Endodermal cell (in vitro differentiated cells): ENCODE data around the gene IL10RB. TPM values are rescaled to one million over a fixed set of nuclear protein-coding genes. Genes with fewer than 3 reads are reported as not detected.

Experiments
- DNase-seq: peaks from one replicate; pipeline ENCODE4 v3.0.0-alpha.2; 2017
- H3K27ac ChIP-seq: 2 replicates; pipeline ENCODE4 v1.5.1; 2013; ENCODE audit warnings: mild to moderate bottlenecking, low read depth, low read length, moderate library complexity
- H3K27me3 ChIP-seq: 2 replicates; pipeline ENCODE4 v1.6.1; 2013; ENCODE audit warnings: mild to moderate bottlenecking, low read length, moderate library complexity; ENCODE audit not compliant: insufficient read depth, control insufficient read depth, poor library complexity, severe bottlenecking
- H3K36me3 ChIP-seq: 2 replicates; pipeline ENCODE4 v1.7.0; 2013; ENCODE audit warnings: mild to moderate bottlenecking, low read length, moderate library complexity; ENCODE audit not compliant: control insufficient read depth, insufficient read depth
- H3K4me1 ChIP-seq: one replicate; pipeline ENCODE4 v1.7.0; 2013; ENCODE audit warnings: low read length; ENCODE audit not compliant: control insufficient read depth, insufficient read depth
- H3K4me3 ChIP-seq: 2 replicates; pipeline ENCODE4 v1.5.1; 2013; ENCODE audit warnings: mild to moderate bottlenecking, low read length, moderate library complexity
- H3K9ac ChIP-seq: 2 replicates; pipeline ENCODE4 v1.6.1; 2013; ENCODE audit warnings: mild to moderate bottlenecking, low read length, moderate library complexity; ENCODE audit not compliant: poor library complexity, severe bottlenecking; ENCODE audit errors: extremely low read depth
- H3K9me3 ChIP-seq: 2 replicates; pipeline ENCODE4 v1.6.1; 2013; ENCODE audit warnings: mild to moderate bottlenecking, low read length, moderate library complexity; ENCODE audit not compliant: control insufficient read depth
- H3K27ac Mint-ChIP-seq: 2 replicates; pipeline ENCODE4 v1.8.0; 2020; ENCODE audit warnings: mixed read lengths
- H3K27me3 Mint-ChIP-seq: 2 replicates; pipeline ENCODE4 v1.8.0; 2021; ENCODE audit warnings: mild to moderate bottlenecking, mixed read lengths; ENCODE audit not compliant: insufficient read depth
- H3K36me3 Mint-ChIP-seq: 2 replicates; pipeline ENCODE4 v1.8.0; 2020; ENCODE audit warnings: low read depth, mixed read lengths
- H3K4me1 Mint-ChIP-seq: 2 replicates; pipeline ENCODE4 v1.8.0; 2020; ENCODE audit warnings: mixed read lengths
- H3K4me3 Mint-ChIP-seq: 2 replicates; pipeline ENCODE4 v1.8.0; 2020; ENCODE audit warnings: mild to moderate bottlenecking, moderate library complexity, mixed read lengths
- H3K9me3 Mint-ChIP-seq: 2 replicates; pipeline ENCODE4 v1.8.0; 2020; ENCODE audit warnings: mild to moderate bottlenecking, mixed read lengths
- CTCF ChIP-seq: fragments of 200-600 bp; sonication (generic); conservative IDR thresholded peaks from 2 replicates; pipeline ENCODE4 v1.5.0; 2021; ENCODE audit warnings: antibody characterized with exemption, mild to moderate bottlenecking
- WGBS, 2 experiments: methylation state at CpG; one replicate each; pipeline versions ENCODE4 v1.1.5 to v1.1.7; 2013; ENCODE audit warnings: missing lambda C conversion rate in 2 of 2, mixed read lengths in 1 of 2; ENCODE audit not compliant: insufficient coverage in 1 of 2, insufficient read length in 1 of 2; 5-methylcytosine and 5-hydroxymethylcytosine counted together
- total RNA-seq, 2 donors: library from RNA; stranded (reverse); fragmentation: NEBNext Ultra II Directional in 1 of 2; extraction: Animal tissue kit (Norgen Biotek cat#: 25700) in 1 of 2; gene quantifications; 2 replicates in 1 of 2; 3 replicates in 1 of 2; pipeline ENCODE4 v1.2.1, GENCODE V29; 2021

IL10RB gene
- total RNA-seq, 2 donors from 2014 or later = 4.1 to 5.3 TPM

GRCh38 chr21:33267250-33267649 is 1.1 kb downstream of the IL10RB start:
- TF ChIP-seq CTCF = no peak
- DNase-seq = no peak
- Histone ChIP-seq H3K4me3 (peak overlapping the region; percentile 81), H3K9ac (no peak overlapping the region), H3K27ac (no peak overlapping the region), H3K9me3 (no peaks in the 10 kb centered on the region), H3K27me3 (no peaks in the 10 kb centered on the region), H3K36me3 (peaks cover 10% of the 10 kb centered on the region), H3K4me1 (no peaks in the 10 kb centered on the region)
- Mint-ChIP-seq H3K27ac (no peak overlapping the region), H3K4me3 (peak overlapping the region; percentile 63), H3K27me3 (peaks cover 12% of the 10 kb centered on the region), H3K36me3 (peaks cover 13% of the 10 kb centered on the region), H3K9me3 (no peaks in the 10 kb centered on the region), H3K4me1 (peaks cover 10% of the 10 kb centered on the region)
- 89% methylated on average over 4 of the region's 7 CpGs; no CpG with 5 or more reads in 1 of the 2 experiments for WGBS, 2 experiments

GRCh38 chr21:33268393-33268736 is 2.2 kb downstream of the IL10RB start:
- Histone ChIP-seq H3K4me3 (no peak overlapping the region), H3K4me1 (no peaks in the 10 kb centered on the region), H3K36me3 (peaks cover 3% of the 10 kb centered on the region), H3K27me3 (no peaks in the 10 kb centered on the region), H3K9me3 (no peaks in the 10 kb centered on the region), H3K27ac (no peak overlapping the region), H3K9ac (no peak overlapping the region)
- WGBS, 2 experiments = 90 to 92% methylated on average over 4 to 7 of the region's 7 CpGs
- H3K9me3 Mint-ChIP-seq = no peaks in the 10 kb centered on the region
- H3K27me3 Mint-ChIP-seq = peaks cover 12% of the 10 kb centered on the region
- peaks cover 5% of the 10 kb centered on the region for H3K36me3 Mint-ChIP-seq
- no peak overlapping the region for H3K27ac Mint-ChIP-seq
- DNase-seq = peak; percentile 26
- TF ChIP-seq CTCF = no peak
- H3K4me3 Mint-ChIP-seq = no peak overlapping the region
- H3K4me1 Mint-ChIP-seq = peaks cover 10% of the 10 kb centered on the region

- WGBS, 2 experiments = 91 to 97% methylated on average over 9 to 12 of the region's 12 CpGs
- DNase-seq = peak; percentile 40
- Histone ChIP-seq H3K9ac (no peak overlapping the region), H3K9me3 (no peaks in the 10 kb centered on the region), H3K36me3 (no peaks in the 10 kb centered on the region), H3K4me1 (no peaks in the 10 kb centered on the region), H3K27me3 (no peaks in the 10 kb centered on the region), H3K4me3 (no peak overlapping the region), H3K27ac (no peak overlapping the region)
- TF ChIP-seq CTCF = no peak
- peaks cover 10% of the 10 kb centered on the region for H3K4me1 Mint-ChIP-seq
- H3K27ac Mint-ChIP-seq = no peak overlapping the region
- no peak overlapping the region for H3K4me3 Mint-ChIP-seq
- H3K36me3 Mint-ChIP-seq = peaks cover 7% of the 10 kb centered on the region
- H3K27me3 Mint-ChIP-seq = peaks cover 12% of the 10 kb centered on the region
- no peaks in the 10 kb centered on the region for H3K9me3 Mint-ChIP-seq
These were observed 2.7 kb downstream of the IL10RB start for GRCh38 chr21:33268737-33269441.
